BLaER1 (cell line): ENCODE data around the gene USP14.

Source experiments
- H3K27ac ChIP-seq: shearing (Covaris generic); formaldehyde crosslinking; 2 replicates; pipeline ENCODE4 v1.8.1; 2022
- H3K27me3 ChIP-seq: shearing (Covaris generic); formaldehyde crosslinking; 2 replicates; pipeline ENCODE4 v1.8.1; 2022
- H3K36me3 ChIP-seq: shearing (Covaris generic); formaldehyde crosslinking; 2 replicates; pipeline ENCODE4 v1.8.1; 2022
- H3K4me1 ChIP-seq: shearing (Covaris generic); formaldehyde crosslinking; 2 replicates; pipeline ENCODE4 v1.8.1; 2022
- H3K4me2 ChIP-seq: shearing (Covaris generic); formaldehyde crosslinking; 2 replicates; pipeline ENCODE4 v1.8.1; 2022
- H3K4me3 ChIP-seq: shearing (Covaris generic); formaldehyde crosslinking; 2 replicates; pipeline ENCODE4 v1.8.1; 2022
- H3K9ac ChIP-seq: shearing (Covaris generic); formaldehyde crosslinking; 2 replicates; pipeline ENCODE4 v1.8.1; 2022
- H3K9me3 ChIP-seq: shearing (Covaris generic); formaldehyde crosslinking; 2 replicates; pipeline ENCODE4 v1.8.1; 2022
- H4K20me1 ChIP-seq: shearing (Covaris generic); formaldehyde crosslinking; 2 replicates; pipeline ENCODE4 v1.8.1; 2022
- Cebpa-rat ChIP-seq: shearing (Covaris generic); IDR thresholded peaks from 2 replicates; pipeline ENCODE4 v1.8.1; 2022

Gene USP14

GRCh38 chr18:199214-199613, 40.9 kb downstream of the USP14 start:
- no peak overlapping the region for H3K9ac ChIP-seq
- no peaks in the 10 kb centered on the region for H3K9me3 ChIP-seq
- no peaks in the 10 kb centered on the region for H3K27me3 ChIP-seq
- H3K27ac ChIP-seq, result no peak overlapping the region
- H3K4me2 ChIP-seq, result no peak overlapping the region
- no peaks in the 10 kb centered on the region for H3K4me1 ChIP-seq
- TF ChIP-seq Cebpa-rat, result no peak
- peaks cover 89% of the 10 kb centered on the region for H3K36me3 ChIP-seq
- H3K4me3 ChIP-seq, result no peak overlapping the region
- H4K20me1 ChIP-seq, result peaks cover 24% of the 10 kb centered on the region

GRCh38 chr18:199768-200167, 41.4 kb downstream of the USP14 start:
- H3K4me3 ChIP-seq, result no peak overlapping the region
- no peak overlapping the region for H3K27ac ChIP-seq
- no peak overlapping the region for H3K9ac ChIP-seq
- H3K4me1 ChIP-seq, result no peaks in the 10 kb centered on the region
- H4K20me1 ChIP-seq, result peaks cover 24% of the 10 kb centered on the region
- H3K9me3 ChIP-seq, result no peaks in the 10 kb centered on the region
- TF ChIP-seq Cebpa-rat, result no peak
- H3K27me3 ChIP-seq, result no peaks in the 10 kb centered on the region
- peaks cover 90% of the 10 kb centered on the region for H3K36me3 ChIP-seq
- no peak overlapping the region for H3K4me2 ChIP-seq

GRCh38 chr18:210075-210474, 51.7 kb downstream of the USP14 start:
- Histone ChIP-seq H4K20me1 (peaks cover 13% of the 10 kb centered on the region; the same call in 1 of the 2 replicates), H3K9ac (no peak overlapping the region), H3K27ac (no peak overlapping the region), H3K9me3 (no peaks in the 10 kb centered on the region), H3K27me3 (no peaks in the 10 kb centered on the region), H3K36me3 (peaks cover 91% of the 10 kb centered on the region), H3K4me2 (no peak overlapping the region), H3K4me3 (no peak overlapping the region), H3K4me1 (peaks cover 10% of the 10 kb centered on the region)
- no peak for TF ChIP-seq Cebpa-rat

- Histone ChIP-seq H3K4me1 (peaks cover 10% of the 10 kb centered on the region), H3K4me2 (no peak overlapping the region), H3K36me3 (peaks cover 91% of the 10 kb centered on the region), H4K20me1 (peaks cover 13% of the 10 kb centered on the region; the same call in 1 of the 2 replicates), H3K9ac (no peak overlapping the region), H3K4me3 (no peak overlapping the region), H3K27me3 (no peaks in the 10 kb centered on the region), H3K27ac (no peak overlapping the region), H3K9me3 (no peaks in the 10 kb centered on the region)
- no peak for TF ChIP-seq Cebpa-rat
These were observed 52.4 kb downstream of the USP14 start for GRCh38 chr18:210733-211132.

GRCh38 chr18:211582-211981, 53.2 kb downstream of the USP14 start:
- peaks cover 10% of the 10 kb centered on the region for H3K4me1 ChIP-seq
- no peaks in the 10 kb centered on the region for H3K9me3 ChIP-seq
- no peak overlapping the region for H3K4me3 ChIP-seq
- H4K20me1 ChIP-seq, result peaks cover 13% of the 10 kb centered on the region; the same call in 1 of the 2 replicates
- H3K36me3 ChIP-seq, result peaks cover 91% of the 10 kb centered on the region
- no peak overlapping the region for H3K9ac ChIP-seq
- TF ChIP-seq Cebpa-rat, result no peak
- no peaks in the 10 kb centered on the region for H3K27me3 ChIP-seq
- H3K27ac ChIP-seq, result no peak overlapping the region
- H3K4me2 ChIP-seq, result no peak overlapping the region

GRCh38 chr18:212780-213179, 54.4 kb downstream of the USP14 start:
- H3K36me3 ChIP-seq, result peaks cover 94% of the 10 kb centered on the region
- H3K9ac ChIP-seq, result no peak overlapping the region
- H3K4me2 ChIP-seq, result no peak overlapping the region
- H3K27ac ChIP-seq, result no peak overlapping the region
- H3K27me3 ChIP-seq, result no peaks in the 10 kb centered on the region
- no peak for TF ChIP-seq Cebpa-rat
- no peak overlapping the region for H3K4me3 ChIP-seq
- peaks cover 10% of the 10 kb centered on the region for H3K4me1 ChIP-seq
- peaks cover 13% of the 10 kb centered on the region; the same call in 1 of the 2 replicates for H4K20me1 ChIP-seq
- no peaks in the 10 kb centered on the region for H3K9me3 ChIP-seq

GRCh38 chr18:213505-213904, 55.1 kb downstream of the USP14 start:
- H3K4me3 ChIP-seq, result no peak overlapping the region
- no peak for TF ChIP-seq Cebpa-rat
- H3K36me3 ChIP-seq, result peaks cover 98% of the 10 kb centered on the region
- peaks cover 10% of the 10 kb centered on the region for H3K4me1 ChIP-seq
- H4K20me1 ChIP-seq, result peaks cover 13% of the 10 kb centered on the region; the same call in 1 of the 2 replicates
- H3K27me3 ChIP-seq, result no peaks in the 10 kb centered on the region
- H3K27ac ChIP-seq, result no peak overlapping the region
- H3K9me3 ChIP-seq, result peaks cover 5% of the 10 kb centered on the region
- no peak overlapping the region for H3K9ac ChIP-seq
- no peak overlapping the region for H3K4me2 ChIP-seq

GRCh38 chr18:213966-214365, 55.6 kb downstream of the USP14 start:
- peaks cover 9% of the 10 kb centered on the region for H3K9me3 ChIP-seq
- peaks cover 98% of the 10 kb centered on the region for H3K36me3 ChIP-seq
- peaks cover 8% of the 10 kb centered on the region for H3K4me1 ChIP-seq
- H3K4me2 ChIP-seq, result no peak overlapping the region
- H4K20me1 ChIP-seq, result peaks cover 8% of the 10 kb centered on the region; the same call in 1 of the 2 replicates
- TF ChIP-seq Cebpa-rat, result no peak
- H3K9ac ChIP-seq, result no peak overlapping the region
- H3K27me3 ChIP-seq, result no peaks in the 10 kb centered on the region
- H3K27ac ChIP-seq, result no peak overlapping the region
- H3K4me3 ChIP-seq, result no peak overlapping the region

- peaks cover 9% of the 10 kb centered on the region for H3K9me3 ChIP-seq
- H3K27ac ChIP-seq, result no peak overlapping the region
- H3K9ac ChIP-seq, result no peak overlapping the region
- TF ChIP-seq Cebpa-rat, result no peak
- no peak overlapping the region for H3K4me2 ChIP-seq
- H3K36me3 ChIP-seq, result peaks cover 92% of the 10 kb centered on the region
- no peaks in the 10 kb centered on the region for H3K4me1 ChIP-seq
- H3K27me3 ChIP-seq, result no peaks in the 10 kb centered on the region
- no peak overlapping the region for H3K4me3 ChIP-seq
- H4K20me1 ChIP-seq, result 0 out of 2 replicates have a peak, but pooled peaks cover 4% of the 10 kb centered on the region
These were observed 57.2 kb downstream of the USP14 start for GRCh38 chr18:215448-216010.

- Histone ChIP-seq H3K9ac (no peak overlapping the region), H3K9me3 (peaks cover 9% of the 10 kb centered on the region), H3K4me1 (no peaks in the 10 kb centered on the region), H3K4me2 (no peak overlapping the region), H3K36me3 (peaks cover 81% of the 10 kb centered on the region), H3K4me3 (no peak overlapping the region), H3K27me3 (no peaks in the 10 kb centered on the region), H3K27ac (no peak overlapping the region), H4K20me1 (no peaks in the 10 kb centered on the region)
- TF ChIP-seq Cebpa-rat, result no peak
These were observed 59.4 kb downstream of the USP14 start for GRCh38 chr18:217532-218336.
